Stimulated activated naive CD8-positive, alpha-beta T cell treated with anti-CD3 and anti-CD28 coated beads, Interleukin-15, Interleukin-2, amounts not matched to agents 100 U/mL and 50 U/mL, for 24 hours (primary cell): ENCODE results near the gene USP25.

ENCODE experiments used
- ATAC-seq: fragments of 150-1000 bp; cut with Tn5 transposase; one replicate; pipeline ENCODE4 v1.10.0; 2021
- DNase-seq: peaks from one replicate; pipeline ENCODE4 v3.0.0; 2021

Gene USP25

DNA sequence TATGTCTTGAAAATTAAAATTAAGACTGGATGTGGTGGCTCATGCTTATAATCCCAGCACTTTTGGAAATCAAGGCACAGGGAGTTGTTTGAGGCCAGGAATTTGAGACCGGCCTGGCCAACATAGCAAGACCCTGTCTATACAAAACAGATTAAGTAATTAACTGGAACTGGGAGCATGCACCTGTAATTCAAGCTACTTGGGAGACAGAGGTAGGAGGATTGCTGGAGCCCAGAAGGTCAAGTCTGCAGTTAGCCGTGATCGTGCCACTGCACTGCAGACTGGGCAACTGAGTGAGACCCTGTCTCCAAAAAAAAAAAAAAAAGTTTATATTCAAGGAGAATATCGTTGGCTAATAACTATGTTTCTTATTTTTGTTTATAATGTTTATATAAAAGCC lies 139.2 kb downstream of the USP25 start:
- ATAC-seq (no peak), DNase-seq (no peak)

DNA sequence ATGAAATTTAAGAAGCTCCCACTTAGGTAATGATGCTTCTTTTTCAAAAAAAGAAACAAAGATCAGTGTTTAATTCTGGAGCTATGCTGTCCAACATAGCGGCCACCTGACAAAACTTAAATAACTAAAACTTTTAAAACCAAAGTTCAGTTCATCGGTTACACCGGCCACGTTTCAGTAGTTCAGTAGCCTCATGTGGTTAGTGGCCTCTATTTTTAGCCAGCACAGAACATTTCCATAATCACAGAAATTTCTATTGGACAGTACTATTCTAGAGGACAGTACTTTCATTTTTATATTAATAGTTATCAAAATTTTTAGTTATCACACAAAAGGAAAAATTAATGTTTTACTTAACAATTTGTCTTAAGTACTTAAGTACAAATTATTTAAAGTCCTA lies 141.0 kb downstream of the USP25 start:
- no peak for DNase-seq
- no peak for ATAC-seq

DNA sequence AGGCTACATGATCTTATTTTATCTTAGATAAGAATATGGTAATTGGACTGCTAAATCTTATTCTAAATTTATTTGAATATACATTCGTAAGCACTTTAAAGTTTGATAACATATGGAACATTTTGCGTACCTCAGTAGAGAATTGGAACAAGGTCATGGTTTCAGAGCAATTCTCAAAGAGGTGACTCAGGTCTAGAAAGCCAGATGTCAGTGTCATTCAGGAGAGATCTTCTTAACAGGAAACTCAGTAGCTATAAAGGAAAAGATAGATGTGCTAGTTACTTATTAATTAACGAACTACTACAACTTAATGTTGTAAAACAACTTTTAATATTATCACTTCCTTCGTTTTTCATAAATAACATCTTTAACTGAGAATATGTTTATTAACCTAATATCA lies 142.5 kb downstream of the USP25 start:
- DNase-seq = no peak
- no peak for ATAC-seq

DNA sequence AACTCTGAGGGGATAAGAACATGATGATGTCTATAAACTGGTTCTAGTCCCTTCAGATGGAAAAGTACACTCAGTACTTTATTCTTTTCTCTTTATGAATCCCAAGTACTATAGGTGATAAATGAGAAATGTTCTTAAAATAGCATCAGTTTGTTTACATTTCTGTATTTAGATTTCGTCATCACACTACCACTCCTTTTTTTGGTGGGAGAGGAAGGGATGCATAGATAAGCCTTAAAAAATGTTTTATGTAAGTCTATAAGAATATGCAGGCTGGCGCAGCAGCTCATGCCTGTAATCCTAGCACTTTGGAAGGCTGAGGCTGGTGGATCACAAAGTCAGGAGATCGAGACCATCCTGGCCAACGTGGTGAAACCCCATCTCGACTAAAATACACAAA lies 144.8 kb downstream of the USP25 start:
- DNase-seq (no peak), ATAC-seq (no peak)

DNA sequence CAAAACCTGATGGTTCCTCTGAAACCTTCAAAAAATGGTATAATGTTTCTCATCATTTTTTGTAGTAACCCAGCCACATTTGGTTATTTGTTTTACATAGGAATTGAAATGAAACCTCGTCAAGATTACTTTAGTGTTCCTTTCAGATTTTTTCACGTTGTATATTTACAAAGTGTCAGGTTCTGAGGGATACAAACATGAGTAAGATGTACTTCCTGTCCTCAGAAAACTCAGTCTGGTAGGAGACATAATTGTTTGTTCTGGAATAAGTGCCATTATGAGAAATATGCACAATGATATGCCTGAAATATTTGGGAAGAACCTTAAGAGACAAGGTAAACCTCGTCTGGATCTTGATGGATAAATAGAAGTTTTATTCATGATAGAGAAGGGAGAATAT lies 145.5 kb downstream of the USP25 start:
- ATAC-seq = no peak
- no peak for DNase-seq

DNA sequence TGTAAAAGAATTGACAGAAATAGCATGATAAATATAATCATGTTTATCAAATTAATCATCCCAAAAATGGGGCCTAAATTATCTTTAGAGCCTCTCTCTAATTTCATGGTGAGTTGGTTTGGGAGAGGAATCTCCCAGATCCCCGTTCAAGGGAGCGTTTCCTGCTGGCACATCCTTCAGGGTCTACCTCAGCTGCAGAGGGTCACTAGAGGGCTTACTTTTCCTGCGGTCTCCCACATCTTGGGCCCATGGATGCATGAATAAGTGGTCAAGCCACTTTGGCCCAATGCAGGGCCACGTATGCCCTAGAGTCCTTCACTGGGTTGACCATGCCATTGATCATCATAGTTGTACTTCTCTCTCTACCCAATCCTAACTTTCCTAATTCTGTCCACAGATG lies 164.1 kb downstream of the USP25 start:
- no peak for DNase-seq
- no peak for ATAC-seq

DNA sequence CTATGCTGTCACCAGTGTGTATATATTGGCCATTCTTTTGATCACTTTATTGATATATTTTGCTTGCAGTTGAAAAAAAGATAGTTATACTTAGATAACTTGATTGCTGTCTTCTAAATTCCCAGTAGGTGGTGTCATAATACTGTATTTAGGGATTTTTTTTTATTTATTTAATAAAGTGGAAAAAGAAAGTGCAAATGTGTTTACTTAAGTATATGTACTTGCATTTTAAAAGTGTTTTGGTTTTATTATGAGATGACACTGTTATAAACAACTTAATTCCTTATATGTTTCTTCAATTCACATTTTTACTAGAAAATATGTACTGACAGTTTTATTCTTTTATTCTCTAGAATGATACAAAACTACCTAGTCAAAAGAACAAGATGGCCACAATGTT lies 164.8 kb downstream of the USP25 start:
- no peak for DNase-seq
- no peak for ATAC-seq

DNA sequence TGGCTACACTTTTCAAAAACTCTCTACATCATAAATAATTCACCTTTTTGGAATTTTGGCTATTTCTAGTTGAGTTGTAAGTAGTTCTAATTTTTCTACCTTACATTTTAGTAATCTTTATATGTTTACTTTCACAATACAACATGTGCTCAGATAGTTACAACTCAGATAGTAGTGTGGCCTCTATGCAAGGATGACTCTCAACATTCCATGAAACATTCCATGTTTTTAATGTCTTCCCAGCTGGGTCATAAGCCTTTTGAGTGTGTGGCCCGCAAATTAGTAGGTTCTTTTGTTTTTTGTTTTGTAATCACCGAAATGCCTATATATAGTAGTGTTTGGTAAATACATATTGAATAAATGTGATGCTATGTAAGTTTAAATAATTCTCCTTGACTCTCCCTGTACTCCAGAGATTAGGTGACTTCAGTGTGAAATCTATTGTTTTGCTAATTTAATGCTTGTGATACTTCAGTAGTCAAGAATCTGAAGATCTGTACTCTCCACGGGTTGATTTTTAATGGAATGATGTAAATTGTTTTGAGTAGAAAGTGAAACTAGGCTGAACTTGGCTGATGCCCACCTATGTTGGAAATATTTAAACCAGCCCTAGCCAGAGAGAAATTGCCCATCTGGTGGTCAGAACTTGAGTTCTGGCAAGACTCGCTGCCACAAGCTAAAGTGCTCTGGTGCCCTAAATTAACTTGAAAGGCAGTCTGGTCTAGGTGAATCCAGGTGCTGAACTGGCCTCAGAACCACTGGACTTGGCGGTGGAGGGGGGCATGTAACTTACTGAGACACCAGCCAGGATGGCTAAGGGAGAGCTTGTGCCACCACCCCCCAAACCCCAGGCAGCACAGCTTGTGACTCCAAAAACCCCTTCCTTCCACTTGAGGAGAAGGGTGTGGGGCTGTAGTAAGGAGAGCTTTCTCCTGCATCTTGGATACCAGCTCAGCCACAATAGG lies 165.6 kb downstream of the USP25 start:
- ATAC-seq (no peak), DNase-seq (no peak)

DNA sequence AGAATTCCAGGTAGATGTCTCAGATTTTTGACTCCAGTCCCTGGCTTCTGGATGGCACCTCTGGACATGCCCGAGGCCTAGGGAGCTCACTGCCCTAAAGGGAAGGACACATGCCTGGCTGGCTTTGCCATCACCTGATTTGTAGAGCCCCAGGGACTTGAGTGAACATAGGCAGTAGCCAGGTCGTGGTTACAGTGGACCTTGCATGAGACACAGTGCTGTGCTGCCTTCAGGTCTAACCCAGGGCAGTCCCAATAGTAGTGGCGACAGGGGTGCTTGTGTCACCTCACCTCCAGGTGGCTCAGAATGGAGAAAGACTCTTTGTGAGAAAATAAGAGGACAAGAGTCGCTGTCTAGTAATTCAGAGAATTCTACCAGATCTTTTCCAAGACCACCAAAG lies 166.7 kb downstream of the USP25 start:
- DNase-seq = no peak
- ATAC-seq = no peak

DNA sequence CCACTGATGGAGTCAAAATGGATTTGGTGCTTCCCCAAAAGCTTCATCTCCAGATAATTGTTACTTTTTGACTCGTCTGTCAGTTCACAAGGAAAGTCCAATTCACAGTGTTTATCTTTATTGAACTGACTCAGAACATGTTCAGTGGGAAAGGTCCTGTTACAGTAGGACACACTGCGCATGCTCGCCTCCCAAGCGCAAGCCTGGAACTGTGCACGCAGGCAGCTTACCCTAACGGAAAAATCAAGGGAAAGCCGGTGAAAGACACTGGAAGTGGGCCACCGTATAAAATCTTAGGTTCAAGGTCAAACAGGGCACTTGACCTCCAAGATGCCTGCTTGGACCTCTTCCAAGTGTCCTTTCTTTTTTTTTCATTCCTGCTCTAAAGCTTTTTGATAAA lies 174.6 kb downstream of the USP25 start:
- ATAC-seq = no peak
- no peak for DNase-seq

DNA sequence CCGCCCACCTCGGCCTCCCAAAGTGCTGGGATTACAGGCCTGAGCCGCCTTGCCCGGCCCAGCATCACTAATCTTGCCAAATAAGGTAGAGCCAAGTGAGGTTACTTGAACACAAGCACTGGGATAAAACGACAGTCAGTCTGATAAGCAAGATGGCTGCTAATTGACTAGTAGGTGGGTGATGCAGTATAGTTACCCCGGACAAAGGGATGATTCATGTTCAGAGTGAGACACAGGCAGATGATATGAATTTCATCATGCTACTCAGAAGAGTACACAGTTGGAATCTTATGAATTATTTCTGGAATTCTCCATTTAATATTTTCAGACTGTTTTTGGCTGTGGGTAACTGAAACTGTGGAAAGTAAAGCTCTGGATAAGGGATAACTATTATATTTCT lies 178.4 kb downstream of the USP25 start:
- ATAC-seq = no peak
- DNase-seq = no peak

DNA sequence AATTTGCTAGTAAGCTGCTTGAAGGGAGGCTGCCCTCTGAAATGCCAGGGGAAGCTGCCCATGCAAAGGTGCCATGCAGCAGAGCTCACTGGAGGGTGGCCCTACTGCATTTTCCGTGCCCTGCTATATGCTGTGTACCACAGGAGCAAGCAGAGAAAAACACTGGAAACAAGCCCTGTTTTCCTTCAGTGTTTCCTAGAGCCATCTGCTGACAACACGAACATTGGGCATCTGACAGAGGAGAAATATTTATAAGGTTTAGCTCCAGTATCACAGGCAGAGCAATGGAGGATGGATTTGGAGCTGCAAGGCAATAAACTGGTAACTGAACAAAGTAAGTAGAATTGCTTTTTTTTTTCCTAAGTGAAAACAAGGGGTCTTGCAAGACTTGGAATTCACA lies 198.4 kb downstream of the USP25 start:
- ATAC-seq (no peak), DNase-seq (no peak)

DNA sequence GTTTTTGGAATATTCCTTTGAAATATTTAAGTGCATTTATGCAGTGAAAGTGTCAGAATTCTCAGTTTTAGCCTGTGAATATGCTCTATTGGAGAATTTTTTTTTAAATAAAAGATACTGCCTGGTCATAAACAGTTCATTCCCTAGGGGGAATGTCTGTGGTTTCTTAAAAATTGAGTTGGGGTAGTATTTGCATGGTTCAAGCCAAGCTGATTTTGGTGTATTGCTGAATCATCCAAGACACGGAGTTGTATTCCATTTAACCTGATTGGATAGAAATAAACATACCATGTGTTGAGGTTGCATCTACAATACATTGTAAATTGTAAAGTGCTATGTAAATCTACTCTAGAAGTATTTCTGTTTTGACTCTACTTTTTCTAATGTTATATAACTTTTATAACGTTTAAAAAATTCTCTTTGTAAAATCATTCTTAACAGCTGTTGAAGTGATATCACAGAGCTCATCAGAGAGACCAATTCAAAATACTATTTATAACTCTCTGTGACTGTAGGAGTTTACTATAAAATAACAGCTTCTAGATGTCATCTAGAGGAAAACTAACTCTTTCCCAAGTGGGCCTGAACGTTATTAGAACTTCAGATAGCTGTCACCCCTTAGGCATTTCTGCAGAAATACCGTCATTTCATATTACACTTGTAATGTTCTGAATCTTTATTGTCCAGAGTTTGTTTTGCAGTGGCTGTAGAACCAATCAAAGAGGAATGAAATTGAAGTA lies 199.1 kb downstream of the USP25 start:
- ATAC-seq = no peak
- no peak for DNase-seq

DNA sequence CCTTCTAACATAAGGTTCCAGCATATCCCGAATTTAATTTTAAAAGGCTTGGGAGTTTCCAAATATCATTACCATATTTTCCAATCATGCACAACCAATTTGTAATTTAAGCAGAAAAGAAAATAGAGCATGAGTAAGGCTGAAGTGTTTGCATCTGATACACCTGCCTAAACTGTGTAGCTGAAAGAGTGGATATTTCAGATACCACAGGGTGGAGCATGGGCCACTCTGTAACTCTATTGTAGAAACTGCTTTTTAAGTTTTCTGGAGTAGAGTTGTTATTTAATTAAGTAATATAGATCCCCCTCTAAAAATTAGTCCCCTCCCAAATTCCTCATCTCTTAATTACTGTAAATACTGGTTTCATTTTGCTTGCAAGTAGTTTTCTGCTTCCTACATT lies 199.8 kb downstream of the USP25 start:
- ATAC-seq (no peak), DNase-seq (no peak)
